Stimulated activated CD8-positive, alpha-beta memory T cell treated with anti-CD3 and anti-CD28 coated beads, Interleukin-7, amount 100 ng/mL, for 24 hours (primary cell): ENCODE measurements around the gene GCC2.
"Not testable (repeated sequence)": the region's sequence is repeated elsewhere in the genome, so short reads cannot be mapped to it uniquely, and the experiment has no call there.

Experiments
- DNase-seq: peaks from one replicate; pipeline ENCODE4 v3.0.0-alpha.2; 2020; ENCODE audit warnings: low read depth

The GCC2 gene

DNA sequence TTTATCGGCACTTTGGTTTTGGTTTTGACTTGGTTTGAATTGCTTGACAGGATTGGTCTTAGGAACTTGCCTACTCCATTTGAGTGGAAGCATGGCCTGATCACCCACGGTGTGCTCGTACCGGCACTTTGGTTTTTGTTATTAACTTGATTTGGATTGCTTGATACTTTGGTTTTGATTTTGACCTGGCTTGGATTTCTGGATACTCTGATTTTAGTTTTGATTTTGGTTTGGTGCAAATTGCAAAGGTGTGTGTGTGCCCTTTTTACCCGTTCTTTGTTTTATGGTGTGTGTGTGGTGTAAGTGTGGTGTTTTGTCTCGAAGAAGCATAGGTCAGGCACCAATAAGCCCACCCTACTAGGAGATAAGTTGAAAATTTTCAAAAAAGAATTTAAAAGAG lies 75.7 kb downstream of the GCC2 start:
- not testable (repeated sequence) for DNase-seq

DNA sequence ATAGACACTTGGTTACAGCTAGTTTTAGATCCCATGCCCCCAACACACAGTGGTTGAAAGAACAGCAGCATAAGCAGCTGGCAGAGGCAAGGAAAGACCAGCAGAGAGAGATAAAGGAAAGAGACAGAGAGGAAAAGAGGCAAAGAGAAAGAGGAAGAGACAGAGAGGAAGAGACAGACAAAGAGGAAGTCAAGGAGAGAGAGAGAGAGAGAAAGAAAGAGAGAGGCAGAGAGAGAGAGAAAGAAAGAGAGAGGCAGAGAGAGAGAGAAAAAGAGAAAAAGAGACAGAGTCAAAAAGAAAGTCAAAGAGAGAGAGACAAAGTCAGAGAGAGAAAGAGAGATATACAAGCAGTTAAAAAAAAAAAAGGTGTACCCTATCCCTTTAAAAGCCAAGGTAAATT lies 76.3 kb downstream of the GCC2 start:
- DNase-seq = not testable (repeated sequence)

DNA sequence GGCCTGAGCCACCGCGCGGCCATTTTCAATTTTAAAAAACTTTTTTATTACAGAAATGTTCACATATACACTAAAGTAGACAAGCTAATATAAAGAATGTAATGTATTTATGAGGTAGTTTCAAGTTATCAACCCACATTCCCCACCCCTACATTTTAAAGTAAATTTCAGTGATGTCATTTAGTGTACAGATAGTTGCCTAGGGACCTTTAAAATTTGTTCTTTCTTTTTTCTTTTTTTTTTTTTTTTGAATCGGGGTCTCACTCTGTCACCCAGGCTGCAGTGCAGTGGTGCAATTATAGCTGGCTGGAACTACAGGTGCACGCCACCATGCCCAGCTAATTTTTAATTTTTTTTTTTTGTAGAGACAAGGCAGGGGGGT lies 82.7 kb downstream of the GCC2 start:
- no peak for DNase-seq

DNA sequence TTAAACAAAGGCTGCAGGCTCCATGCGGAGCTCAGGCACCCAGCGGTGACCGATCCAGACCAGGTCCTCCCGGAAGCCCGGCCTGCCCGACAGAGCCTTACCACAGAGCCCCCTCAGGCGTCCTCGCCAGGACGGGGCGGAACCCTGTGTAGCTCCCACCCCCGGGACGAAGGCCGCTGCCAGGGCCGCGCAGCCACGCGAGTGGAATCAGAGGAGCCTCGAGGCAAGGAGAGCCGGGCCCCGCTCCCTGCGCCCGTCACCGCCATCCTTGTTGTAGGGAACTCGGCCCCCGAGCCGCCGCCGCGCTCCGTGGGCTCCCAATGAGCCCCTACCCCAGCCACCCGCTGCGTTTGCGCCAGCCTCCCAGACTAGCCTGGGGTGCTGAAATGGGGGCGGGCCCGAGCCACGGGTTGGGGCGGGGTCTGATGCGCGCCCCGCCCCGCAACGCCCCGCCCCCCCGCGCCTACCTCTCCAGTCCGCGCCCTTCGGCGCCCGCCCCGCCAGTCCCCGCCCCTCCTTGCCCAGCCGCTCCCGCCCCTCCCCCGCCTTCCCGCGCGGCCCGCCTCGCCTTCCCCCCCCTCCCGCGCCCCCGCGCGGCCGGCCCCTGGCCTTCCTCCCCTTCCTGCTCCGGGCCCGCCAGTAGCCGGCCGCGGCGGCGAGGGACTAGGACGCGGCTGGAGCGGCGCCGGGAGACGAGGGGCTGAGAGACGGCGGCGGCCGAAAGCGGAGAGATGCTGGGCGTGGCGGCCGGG lies 85.0 kb downstream of the GCC2 start, which contains the start of gene LIMS1:
LIMS1 (plus strand) TSS at position 639 of the 752 bp plus-strand sequence; CDS start at position 732, 93 bp downstream.
- peak; percentile 81 for DNase-seq

DNA sequence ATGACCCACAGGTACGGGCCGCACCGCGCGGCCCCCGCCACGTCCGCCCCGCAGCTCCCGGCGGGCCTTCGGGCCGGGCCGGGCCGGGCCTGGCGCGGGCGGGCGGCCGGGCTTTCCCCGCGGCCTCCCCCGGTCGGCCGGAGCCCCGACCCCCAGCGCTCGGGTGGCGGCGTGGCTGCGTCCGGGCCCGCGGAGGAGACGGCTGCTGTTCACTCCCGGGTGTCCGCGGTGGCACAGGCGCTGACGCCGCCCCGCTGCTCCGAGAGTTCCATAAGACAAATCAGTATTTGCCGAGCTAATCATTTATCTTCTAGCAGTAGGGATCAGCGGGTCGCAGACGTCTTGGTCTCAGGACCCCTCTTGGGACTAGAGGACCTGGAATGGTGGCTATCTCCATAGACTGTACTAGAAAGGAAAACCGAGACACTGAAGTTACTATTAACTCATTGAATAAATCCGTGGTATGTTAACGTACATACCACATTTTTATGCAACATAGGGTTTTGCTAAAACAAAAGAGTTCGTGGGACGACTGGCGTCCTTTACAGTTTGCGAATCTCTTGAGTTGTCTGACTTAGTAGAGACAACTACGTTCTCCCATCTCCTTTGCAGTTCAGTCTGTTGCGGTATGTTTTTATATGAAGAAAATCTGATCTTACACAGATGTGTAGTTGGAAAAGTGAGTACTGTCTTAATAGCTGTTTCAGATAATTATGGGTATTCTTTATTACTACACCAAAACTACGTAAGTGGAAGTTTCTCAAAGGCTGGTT lies 85.8 kb downstream of the GCC2 start:
- peak; percentile 1 for DNase-seq

DNA sequence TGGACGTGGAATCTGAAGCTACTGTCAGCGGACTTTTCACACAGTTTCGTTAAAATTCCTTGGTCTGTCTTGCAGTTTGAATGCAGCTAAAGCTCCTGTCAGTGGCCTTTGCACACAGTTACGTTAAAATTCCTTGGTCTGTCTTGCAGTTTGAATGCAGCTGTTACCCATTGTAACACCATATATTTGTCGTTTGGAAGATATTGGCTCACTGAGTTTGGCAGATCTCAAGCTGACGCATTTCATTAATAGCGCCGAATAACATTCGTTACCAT lies 86.3 kb downstream of the GCC2 start:
- DNase-seq = no peak

DNA sequence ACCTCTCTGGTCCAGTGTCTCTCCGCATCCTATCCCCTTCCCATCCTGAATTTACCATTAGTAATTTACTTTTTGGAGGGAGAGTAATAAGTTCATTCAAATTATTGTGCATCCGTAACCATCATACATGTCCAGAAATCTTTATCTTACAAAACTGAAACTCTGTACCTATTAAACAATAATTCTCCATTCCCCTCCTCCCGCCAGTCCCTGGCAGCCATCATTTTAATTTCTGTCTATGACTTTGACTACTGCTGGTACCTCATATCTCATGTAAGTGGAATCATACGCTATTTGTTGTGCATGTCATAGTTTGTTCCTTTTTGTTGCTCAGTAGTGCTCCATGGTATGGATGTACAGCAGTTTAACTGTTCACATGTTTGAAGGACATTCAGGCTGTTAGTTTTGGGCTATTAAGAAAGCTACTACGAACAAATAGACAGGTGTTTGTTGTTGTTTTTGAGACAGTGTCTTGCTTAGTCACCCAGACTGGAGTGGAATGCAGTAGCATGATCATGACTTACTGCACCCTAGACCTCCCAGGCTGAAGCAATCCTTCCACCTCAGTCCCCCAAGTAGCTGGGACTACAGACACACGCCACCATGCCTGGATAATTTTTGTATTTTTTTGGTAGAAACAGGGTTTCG lies 87.3 kb downstream of the GCC2 start:
- no peak for DNase-seq

DNA sequence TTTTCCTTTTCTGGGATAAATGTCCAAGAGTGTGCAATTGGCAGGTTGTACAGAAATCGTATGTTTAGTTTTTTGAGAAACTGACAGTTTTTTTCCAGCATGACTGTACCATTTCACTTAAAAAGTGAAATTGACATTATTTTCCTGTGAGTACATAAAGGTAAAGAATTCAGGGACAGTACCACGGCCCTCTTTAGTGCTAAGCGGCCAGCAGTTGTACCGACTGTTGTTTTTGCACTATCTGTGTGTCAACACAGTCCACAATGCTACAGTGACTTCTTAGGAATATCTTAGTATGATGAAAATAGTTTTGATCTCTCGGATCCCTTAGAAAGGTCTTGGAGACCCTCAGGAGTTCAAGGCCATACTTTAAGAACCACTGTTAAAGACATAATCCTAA lies 87.9 kb downstream of the GCC2 start:
- DNase-seq = no peak

DNA sequence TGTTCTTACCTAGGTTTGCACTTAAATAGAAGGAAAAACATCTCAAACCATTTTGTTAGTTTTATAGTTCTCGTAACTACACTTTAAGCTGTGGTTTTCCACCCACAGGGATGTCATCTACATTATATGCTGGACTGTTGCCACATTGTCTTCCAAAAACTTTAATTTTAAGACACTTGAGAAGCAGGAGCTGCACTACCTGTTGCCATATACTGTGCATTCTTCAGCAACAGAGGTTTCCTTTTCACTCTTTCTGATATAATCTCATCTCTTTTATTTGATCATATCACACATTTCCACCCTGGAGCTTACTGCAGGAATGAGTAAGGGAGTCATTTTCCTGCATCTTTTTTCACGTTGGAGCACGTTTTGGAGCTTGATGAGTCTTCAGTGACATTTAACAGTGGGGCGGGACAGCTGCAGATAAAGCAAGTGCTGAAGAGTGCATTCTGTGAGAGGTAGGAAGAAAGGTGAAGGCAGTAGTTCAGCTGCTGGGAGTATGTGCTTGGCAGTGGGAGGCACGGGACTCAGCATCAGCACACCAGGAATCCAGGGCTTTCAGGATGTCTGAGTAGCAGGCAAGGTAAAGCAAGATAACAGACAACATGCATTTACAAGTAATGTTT lies 89.1 kb downstream of the GCC2 start:
- no peak for DNase-seq

DNA sequence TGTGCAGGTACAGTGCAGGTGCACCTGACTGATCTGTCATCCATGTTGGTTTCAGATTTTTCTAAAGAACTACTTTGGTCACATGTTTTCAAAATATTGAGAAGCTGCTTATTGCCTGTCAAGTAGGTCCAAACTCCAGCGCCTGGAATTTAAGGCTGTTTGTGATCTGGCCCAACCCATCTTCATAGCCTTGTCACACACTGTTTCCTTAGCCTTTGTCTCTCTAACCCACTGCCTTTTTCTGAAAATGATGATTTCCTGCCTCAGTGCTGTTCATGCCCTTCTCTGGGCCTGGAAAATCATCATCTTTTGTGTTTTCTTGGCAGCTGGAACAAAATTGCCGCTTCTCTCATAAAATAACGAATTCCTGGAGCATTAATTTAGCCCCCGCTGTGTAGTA lies 92.4 kb downstream of the GCC2 start:
- no peak for DNase-seq

DNA sequence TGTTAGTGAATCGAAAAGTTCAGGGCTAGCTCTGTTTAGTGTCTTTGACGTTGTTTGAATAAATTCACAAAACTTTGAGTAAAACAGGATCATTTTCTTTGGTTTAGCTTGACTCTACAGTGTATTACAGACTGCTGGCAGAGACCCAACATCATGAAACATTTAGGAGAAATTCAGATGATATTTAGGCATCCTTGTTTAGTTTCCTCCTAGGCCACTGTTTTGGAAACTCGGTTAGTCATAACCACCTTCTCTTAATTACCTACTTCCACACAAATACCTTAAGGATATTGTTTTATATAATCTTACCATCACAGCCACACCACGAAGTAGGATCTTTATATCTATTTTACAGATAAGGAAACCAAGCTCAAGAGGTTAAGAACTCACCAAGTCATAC lies 93.1 kb downstream of the GCC2 start:
- DNase-seq = no peak

DNA sequence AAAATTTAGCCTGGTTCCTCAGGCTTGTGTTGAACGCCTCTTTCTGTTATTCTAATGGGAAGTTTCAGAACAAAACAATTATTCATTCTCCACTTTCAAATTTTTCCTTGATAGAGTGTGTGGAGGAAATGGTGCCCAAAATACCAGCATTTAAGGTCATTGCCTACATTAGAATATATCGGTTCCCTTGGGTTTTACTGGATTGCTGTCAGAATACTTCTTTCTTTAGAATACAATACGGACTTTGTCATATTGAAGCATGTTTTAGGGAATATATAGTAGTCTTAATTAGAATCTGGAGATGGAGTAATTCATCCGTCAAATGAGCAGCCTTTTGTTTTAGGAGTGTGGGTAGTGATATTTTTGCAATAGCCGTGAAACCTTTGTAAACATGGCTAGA lies 98.6 kb downstream of the GCC2 start:
- DNase-seq = no peak

DNA sequence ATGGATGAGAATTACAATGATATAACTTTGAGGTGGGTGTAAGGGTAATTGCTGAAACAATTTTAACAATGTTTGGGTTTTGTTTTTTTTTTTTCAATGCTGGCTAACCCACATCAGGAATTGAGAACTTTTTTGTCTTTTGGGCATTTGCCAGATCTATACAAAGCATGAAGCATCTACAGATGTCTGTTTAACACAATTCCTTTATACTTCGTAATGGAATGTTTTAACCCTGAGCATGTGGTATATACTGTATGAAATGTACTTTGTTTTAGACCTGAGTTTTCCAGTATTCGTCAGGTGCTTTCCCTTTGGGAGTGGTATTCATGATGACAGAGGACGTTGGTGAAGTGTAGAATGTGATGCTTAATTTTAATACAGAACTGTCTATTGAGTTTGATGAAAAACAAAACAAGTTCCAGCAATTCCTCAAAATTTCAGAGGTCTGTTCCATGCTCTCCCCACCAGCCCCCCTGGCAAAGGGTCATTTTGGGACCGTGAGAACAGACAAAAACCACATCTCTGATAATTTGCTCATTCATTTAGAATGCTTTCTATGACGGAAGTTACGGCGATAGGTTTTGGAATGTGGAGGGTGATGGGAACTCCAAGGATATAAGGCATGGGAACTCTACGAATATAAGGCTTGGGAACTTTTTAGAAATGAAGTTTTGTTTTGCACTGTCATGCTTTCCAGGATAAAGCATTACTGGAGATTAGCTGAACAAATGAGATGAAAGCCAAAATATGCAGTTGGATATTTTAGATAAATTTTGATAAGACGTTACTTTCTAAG lies 99.4 kb downstream of the GCC2 start:
- no peak for DNase-seq

DNA sequence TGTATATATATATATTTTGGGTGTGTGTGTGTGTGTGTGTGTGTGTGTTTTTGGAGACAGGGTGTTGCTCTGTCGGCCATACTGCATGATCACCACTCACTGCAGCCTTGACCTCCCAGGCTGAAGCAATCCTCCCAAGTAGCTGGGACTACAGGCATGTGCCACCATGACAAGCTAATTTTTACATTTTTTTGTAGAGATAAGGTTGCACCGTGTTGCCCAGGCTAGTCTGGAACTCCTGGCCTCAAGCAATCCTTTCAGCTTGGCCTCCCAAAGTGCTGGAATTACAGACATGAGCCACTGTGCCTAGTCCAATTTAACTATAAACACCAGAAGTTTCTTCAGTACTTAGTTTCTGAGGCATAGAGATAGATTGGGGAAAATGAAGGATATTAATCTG lies 103.6 kb downstream of the GCC2 start:
- no peak for DNase-seq

DNA sequence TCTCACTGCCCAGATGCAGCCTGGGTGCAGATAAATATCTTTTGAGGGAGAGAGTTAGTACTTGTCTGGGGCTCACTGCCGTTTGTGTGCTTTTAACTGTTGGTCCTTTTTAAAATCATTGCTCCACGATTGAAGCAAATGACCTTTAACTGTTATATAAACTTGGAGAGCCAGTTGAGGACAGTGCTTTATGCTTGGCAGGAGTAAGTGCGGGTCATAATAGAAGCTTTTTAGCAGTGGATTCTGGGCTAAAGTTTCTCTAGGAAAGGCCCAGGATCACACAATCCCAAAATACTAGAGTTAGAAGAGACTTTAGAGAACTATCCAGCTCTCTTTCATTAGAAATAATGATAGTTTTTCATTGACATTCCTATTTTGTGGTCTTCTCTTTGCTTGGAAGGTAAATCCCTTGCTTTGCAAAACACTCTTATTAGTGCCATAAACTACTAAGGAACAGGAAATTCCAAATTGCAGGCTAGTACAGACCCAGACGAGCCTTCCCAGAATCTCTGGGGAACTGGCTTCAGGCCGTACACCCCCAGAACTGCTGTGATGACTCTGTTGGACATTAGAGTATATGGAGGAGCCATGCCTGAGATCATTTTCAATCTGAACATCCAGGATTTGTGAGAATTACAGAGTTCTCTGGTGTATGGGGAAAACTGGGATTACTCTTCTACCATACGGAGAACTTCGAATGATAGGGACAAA lies 104.4 kb downstream of the GCC2 start:
- DNase-seq = no peak

DNA sequence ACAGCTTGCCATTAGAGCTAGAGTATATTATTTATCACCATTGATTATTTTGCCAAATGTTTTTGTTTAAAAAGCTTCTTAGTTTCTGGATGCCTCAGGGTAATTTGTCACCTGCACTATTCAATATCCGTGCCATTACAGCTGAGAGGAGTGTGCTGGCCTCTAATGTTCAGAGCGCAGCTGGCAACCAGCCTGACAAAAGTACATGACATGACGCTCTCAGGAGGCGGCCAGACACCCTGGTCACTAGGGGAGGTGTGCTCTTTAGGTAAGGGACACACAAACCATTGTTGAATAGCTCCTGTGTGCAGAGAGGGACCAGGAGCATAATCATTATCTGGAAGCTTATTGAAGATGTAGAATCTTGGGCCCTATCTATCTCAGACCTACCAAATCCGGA lies 105.5 kb downstream of the GCC2 start:
- DNase-seq = no peak

DNA sequence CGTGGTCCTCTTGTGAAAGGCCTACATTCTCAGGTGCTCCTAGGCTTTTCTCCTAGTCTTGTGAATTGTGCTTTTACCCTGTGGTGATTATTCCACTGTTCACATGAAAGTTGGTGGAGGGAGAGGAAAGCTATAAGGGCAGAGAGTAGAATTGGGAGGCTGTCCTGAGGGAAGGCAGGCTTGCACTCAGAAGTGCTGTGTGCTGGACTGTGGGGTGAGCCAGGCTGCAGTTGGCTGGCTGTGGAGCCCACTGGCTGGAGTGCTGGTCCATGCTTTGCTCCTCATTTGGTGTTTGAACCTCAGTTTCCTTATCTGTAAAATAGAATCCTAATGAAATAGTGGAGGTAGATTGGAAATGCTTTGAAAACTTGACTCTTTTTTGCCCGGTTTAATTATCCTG lies 106.6 kb downstream of the GCC2 start:
- DNase-seq = no peak

DNA sequence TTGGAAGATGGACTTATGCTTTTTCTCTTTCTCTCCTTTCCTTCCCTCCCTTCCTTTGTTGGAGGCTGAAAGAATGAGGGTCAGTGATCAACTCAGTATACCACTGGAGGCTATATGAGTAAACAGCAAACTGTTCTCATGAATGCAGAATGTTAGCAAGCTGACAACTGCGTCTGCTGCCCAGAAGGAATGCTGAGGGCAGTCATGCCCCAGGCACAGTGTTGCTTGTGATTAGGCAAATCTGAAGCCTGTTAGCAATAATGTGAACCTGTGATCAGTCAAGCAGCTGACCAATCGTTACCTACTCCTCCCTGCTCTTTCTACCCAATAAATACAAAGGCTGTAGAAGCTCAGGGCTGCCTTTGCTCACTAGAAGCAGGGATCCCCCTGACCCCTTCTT lies 107.6 kb downstream of the GCC2 start:
- DNase-seq = not testable (repeated sequence)
